HG03135 (cell line): Measurements from ENCODE around the gene PRM2.
"Not testable (repeated sequence)": the region's sequence is repeated elsewhere in the genome, so short reads cannot be mapped to it uniquely, and the experiment has no call there.

ENCODE experiments used
- ATAC-seq: cut with Tn5 transposase; IDR thresholded peaks from one replicate; pipeline ENCODE4 v1.9.1; 2021; ENCODE audit warnings: mild to moderate bottlenecking, moderate library complexity; ENCODE audit not compliant: unreplicated experiment

PRM2 gene

DNA sequence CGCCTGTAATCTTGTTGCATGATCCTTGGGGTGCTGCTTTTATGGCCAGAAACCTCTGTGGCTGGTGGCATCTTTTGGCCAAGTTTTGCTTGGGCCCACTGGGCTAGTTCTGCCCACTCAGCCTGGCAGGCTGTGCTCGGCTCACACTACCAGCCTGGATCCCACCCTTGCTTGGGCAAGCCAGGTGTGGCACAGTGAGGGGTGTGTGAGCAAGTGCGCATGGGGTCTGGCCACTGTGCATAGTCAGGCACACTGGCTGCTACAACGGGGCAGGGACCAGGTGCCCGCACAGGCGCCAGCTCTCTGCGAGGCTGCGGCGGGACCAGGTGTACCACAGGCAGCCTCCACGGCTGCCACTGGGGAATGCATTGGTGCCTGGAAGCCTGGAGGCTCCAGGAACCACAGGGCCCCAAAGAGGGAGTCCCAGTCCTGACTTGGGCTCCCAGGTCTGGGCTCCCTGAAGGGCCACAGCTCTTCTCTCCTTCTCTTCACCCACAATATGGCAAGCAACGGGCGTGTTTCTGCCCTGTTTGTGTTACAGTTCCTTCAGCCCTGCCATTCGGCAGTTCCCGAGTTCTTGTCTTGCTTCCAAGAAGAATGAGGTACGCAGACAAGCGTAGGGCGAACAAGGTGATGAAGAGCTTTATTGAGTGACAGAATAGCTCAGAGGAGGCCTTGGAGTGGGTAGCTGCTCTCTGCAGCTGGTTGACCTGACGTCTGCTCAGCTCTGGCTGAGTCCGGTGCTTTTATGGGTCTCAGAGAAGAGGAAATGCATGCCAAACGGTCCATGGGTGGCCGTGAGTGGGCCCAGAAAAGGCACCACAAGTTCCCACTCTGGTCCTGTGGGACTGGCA lies 31.6 kb upstream of the PRM2 start:
- ATAC-seq: no peak

DNA sequence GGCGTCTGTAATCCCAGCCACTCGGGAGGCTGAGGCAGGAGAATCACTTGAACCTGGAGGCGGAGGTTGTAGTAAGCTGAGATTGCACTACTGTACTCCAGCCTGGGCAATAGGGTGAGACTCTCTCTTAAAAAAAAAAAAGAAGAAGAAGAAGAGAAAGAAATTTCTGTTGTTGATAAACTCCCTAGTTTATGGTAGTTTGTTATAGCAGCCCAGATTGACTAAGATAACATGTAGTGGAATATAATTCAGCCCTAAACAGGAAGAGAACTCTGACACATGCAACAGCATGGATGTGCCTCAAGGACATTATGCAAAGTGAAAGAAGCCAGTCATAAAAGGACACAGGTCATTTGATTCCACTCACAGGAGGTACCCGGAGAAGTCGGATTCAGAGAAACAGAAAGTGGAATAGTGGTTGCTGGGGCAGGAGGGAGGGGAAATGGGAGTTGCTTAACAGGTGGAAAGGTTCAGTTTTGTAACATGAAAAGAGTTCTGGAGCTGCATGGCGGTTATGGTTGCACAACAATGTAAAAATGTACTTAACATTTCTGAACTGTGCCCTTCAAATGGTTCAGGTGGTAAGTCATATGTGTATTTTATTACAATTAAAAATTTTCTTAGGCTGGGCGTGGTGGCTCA lies 30.8 kb upstream of the PRM2 start:
- no peak for ATAC-seq

DNA sequence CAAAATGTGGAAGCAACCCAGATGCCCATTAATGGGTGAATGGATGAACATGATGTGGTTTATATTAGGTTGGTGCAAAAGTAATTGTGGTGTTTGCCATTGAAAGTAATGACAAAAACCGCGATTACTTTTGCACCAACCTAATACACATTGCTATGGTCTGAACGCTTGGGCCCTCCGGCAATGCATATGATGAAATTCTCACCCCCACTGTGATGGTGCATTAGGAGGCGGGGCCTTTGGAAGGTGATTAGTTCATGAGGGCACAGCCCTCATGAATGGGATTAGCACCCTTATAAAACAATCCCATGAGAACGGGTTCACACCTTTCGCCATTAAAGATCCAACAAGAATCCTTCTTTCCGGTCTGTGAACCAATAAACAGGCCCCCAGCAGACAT lies 30.1 kb upstream of the PRM2 start:
- ATAC-seq: no peak

DNA sequence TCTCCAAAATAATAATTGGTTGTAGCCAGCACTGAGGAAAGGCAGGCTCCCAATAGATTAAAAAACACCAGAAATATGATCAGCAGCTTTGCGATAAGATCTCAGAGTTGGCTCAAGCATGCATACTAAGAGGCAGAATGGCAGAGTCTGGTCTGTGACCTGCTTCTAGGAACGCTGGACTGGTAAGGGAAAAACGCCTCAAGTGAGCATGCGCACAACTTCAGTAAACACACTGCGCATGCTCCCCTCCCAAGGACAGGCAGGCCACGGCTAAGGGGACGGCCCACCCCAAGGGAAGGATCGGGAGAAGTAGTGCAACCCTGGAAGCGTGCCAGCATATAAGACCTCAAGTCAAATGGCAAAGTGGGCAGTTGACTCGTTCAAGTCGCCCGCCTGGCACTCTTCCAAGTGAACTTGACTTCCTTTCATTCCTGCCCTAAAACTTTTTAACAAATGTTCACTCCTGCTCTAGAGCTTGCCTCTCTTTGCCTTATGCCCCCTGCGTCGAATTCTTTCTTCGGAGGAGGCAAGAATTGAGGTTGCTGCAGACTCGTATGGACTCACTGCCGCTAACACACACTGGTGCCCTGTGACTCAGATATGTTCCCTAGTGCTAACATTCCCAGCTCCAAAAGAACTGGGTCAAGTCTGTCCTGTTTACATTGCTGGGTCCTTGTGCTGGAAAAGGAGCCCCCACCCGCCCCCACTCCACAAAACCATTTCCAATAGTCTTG lies 27.3 kb upstream of the PRM2 start:
- ATAC-seq: no peak

DNA sequence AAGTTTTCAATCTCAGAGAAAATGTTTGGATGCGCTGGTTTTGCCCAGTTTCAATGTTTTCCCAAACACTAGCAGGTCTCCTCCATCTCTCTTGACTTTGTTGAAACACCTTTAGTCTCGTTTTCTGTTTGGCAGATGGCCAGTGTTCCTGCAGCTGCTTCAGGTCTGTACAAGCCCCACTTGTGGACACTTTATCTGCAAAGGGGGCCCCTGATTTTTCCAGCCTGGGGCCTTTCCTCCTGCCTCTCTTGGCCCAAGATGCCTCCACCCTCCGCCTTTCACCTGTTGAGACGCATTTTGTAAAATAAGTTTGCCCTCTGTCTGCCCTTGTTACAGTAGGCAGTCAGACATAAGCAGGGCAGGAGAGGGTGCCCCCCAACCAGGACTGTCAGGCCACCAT lies 26.7 kb upstream of the PRM2 start:
- no peak for ATAC-seq

DNA sequence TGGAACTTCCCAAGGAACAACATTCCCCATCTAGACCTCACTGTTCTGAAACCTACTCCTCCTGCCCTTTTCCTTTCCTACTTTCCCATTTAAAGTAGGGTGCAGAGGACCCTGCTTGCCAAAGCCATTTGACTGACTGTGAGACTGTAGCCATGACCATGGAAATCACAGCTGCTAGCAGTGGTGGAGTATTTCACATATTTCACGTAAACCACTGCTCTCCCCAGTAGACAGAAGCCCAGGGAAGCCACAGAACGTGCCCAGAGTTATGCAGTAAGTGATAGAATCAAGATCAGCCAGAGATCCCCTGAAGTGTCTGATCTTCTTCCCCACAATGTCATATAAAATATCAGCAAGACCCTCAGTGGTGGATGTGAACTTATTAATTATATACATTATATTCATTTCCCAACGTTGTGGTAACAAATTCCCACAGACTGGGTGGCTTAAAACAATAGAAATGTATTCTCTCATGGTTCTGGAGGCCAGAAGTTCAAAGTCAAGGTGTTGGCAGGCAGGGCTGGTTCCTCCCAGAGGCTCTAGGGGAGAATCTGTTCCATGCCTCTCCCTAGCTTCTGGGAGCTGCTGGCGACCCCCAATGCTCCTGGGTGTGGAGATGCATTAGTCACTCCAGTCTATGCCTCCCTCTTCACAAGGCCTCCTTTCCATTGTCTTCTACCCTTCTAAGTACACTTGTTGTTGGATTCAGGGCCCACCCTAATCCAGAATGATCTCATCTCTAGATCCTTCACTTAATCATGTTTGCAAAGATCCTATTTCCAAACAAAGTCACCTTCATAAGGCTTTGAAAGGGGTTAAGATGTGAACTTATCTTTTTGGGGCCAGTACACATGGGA lies 25.6 kb upstream of the PRM2 start:
- no peak for ATAC-seq

DNA sequence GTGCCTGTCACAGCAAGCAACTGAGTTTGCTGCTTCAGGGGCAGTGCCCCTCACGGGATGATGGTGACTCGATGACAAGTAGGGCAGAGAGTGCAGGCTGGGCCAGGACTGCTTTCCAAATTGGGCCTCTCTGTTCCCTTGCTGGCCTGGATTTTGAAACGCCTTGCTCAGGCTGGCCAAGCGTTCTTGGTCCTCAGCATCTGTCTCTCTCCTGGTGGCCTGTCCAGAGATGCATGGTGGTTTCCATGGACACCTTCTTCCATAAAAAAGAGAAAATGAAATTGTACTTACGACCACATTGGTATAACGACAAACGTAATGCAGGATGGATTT lies 24.2 kb upstream of the PRM2 start:
- ATAC-seq: no peak

DNA sequence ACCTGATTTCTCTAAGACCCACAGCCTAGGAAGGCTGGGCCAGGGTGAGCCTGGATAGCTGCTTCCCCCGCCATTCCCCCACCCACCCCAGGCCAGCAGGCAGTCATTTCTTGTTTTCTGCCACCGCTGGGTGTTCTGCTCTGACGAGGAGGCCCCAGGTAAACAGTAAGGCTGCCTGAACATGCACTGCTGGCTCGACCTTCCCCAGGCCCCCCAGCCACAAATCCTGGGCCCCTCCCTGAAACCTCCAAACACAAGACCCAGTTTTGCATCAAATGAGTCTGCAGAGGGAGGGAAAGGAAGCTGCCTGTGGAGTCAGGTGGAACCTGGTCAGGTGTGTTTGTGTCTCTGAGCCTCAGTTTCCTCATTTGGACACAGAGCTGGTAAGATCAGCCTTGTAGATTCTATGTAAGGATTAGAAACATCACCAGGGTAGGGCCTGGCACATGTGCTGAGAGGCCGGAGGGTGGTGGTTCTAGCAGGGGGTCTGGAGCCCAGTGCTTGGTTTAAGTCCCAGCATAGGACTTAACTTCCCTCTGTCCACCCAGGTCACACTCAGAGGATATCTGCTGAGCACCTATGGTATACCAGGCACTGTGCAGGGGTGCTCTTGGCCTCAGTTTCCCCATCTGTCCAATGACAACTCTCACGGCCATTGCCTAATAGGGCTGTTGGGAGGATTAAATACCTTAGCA lies 23.7 kb upstream of the PRM2 start:
- no peak for ATAC-seq

DNA sequence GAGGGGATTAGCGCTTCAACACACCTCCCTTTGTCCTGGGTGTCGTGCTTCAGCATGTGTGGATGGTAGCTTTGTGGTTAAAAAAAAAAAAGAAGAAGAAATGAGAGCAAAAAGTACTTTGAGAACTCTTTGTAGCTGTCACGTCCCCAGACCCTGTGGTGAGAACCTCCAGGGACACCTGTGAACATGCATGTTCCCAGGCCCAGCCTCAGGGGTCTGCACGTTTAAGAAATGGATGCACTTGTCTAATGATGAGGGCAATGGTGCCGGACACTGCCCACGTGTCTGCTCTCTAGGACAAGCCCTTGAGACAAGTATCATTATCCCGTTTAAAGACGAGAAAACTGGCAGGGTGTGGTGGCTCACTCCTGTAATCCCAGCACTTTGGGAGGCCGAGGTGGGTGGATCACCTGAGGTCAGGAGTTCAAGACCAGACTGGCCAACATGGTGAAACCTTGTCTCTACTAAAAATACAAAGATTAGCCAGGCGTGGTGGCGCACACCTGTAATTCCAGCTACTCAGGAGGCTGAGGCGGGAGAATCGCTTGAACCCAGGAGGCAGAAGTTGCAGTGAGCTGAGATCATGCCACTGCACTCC lies 22.8 kb upstream of the PRM2 start:
- not testable (repeated sequence) for ATAC-seq

DNA sequence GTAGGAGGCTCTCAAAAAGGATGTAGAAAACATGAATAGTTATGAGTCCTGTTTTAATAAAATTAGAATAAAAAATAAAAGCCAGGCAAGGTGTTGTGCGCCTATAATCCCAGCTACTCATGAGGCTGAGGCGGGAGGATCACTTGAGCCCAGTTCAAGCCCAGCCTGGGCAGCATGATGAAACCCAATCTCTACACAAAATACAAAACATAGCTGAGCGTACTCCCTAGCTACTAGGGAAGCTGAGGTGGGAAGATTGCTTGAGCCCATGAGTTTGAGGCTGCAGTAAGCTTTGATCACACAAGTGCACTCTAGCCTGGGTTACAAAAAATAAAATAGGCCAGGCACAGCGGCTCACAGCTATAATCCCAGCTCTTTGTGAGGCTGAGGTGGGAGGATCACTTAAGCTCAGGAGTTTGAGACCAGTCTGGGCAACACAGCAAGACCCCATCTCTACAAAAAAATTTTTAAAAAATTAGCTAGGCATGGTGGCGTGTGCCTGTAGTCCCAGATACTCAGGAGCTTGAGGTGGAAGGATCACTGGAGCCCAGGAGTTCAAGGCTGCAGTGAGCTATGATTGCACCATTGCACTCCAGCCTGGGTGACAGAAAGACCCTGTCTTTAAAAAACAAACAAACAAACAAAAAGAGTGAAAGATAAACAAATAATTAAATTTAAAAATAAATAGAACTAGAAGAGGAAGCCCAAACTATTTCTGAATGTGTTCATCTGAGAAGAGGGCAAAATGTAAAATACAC lies 22.0 kb upstream of the PRM2 start:
- ATAC-seq: no peak

DNA sequence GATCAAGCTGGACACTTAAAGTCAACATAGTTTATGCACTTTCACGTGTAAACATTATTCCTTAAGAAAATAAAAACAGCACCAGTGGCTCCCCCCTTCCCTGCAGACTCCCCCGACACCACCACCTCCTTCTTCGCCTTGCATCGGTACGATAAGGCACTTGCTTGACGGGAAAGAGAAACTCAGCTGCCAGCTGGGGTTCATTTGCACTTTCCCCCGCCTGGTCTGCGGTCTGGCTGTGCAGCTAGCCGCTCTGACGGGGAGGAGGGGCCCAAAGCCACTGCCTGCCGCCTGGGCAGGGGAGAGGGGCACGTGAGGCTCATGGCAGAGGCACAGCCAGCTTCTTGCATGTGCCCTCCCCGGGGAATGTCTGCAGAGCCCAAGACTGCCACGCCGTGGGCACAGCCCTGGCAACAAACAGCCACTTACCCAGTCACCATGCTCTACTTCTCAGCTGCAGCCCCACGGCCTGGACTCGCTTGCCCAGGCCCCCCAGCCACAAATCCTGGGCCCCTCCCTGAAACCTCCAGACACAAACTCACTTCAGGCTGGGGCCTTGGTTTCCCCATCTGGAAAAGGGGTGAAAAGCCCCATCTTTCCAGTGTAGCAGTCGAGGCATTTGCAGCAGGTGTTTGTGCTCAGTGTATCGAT lies 21.3 kb upstream of the PRM2 start:
- peak; percentile 63 for ATAC-seq

DNA sequence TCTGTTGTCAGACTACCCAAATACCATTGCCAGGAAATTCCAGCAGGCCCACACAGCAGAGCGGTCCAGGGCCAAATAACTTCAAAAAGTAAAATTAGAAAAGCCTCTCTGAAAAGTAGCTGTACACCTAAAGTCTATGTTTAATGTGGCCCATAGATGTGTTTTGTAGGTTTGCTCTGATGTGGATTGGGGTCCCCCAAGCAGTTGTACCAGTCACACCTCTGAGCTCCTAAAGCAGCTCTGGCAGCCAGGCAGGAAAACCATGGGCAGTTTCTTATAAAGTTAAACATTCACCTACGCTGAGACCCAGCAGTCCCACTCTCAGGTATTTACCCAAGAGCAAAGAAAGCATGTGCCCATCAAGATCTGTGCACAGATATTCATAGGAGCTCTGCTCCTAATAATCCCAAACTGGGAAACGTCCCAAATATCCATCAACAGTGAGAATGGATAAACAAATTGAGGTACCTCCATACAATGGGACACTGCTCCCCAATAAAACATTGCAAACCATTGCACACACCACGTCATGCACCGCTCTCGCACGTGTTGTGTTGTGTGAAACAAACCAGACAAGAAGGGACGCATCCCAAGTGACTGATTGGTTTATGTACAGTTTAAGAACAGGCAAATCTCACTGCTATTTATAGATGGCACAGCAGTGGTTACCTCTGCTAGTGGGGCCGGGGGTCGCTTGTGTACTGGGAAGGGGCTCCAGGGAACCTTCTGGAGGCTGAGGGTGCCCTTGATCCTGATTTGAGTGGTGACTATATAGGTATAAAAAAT lies 20.6 kb upstream of the PRM2 start:
- peak; percentile 22 for ATAC-seq

DNA sequence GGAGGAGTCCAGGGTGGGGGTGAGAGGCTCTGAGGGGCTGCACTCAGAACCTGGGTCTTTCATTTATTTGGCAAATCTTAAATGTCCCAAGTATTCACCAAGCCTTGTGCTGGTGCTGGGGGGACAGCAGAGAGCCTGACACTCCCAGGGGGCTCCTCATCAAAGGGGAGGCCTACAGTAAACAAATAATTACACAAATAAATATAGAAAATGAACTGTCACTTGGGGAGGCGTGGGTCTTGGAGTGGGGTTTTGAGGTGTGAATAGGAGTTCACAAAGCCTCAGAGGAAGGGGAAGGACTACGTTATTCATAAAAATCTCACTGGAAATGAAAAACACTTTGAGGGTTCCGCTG lies 20.0 kb upstream of the PRM2 start:
- no peak for ATAC-seq

DNA sequence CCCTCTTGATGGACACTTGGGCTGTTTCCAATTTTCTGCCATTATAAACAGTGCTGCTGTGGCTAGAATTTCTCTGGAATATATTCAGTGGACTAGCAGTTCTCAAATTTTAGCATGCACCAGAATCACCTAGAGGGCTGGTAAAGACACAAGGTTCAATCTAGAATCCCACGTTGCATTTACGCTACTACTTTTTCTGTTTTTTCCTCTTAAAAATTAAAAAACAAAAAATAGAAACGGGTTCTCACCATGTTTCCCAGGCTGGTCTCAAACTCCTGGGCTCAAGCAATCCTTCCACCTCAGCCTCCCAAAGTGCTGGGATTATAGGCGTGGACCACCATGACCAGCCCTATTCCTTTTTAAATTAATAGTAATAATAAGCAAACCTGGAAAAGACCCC lies 19.4 kb upstream of the PRM2 start:
- ATAC-seq: no peak

DNA sequence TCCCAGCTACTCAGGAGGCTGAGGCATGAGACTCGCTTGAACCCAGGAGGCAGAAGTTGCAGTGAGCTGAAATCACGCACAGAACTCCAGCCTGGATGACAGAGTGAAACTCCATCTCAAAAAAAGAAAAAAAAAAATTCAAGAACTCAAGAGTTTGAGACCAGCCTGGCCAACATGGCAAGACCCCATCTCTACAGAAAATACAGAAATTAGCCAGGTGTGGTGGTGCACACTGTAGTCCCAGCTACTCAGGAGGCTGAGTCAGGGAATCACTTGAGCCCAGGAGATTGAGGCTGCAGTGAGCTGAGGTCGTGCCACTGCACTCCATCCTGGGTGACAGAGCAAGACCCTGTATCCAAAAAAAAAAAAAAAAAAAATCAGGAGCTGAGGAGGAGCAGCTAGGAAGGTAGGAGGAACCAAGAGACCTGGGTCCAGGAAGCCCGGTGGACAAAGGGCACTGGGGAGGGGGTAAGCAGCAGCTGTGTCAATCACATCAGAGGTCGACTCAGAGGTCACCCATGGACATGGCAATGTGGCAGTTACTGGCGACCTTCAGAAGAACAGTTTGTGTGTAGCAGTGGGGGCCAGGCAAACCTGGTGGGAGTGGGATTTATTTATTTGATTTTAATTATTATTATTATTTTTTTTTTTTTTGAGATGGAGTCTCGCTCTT lies 15.9 kb upstream of the PRM2 start:
- ATAC-seq: no peak

DNA sequence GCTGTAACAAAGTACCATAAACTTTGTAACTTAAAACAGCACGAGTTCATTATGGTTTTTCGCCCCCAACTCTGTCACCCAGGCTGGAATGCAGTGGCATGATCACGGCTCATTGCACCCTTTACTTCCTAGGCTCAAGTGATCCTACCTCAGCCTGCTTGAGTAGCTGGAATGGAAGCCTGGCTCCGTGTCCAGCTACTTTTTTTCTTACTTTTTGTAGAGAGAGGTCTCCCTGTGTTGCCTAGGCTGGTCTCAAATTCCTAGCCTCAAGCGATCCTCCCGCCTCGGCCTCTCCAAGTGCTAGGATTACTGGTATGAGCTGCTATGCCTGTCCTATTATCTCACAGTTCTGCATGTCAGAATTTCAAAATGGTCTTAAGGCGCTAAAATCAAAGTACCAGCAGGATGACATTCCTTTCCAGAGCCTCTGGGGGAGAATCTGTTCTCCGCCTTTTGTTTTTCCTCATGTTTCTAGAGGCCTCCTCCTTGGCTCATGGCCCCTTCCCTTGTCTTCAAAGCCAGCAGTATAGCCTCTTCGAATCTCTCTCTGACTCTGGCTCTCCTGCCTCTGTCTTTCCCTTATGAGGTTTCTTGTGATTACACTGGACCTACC lies 14.9 kb upstream of the PRM2 start:
- no peak for ATAC-seq
